GM23338 (cell line): ENCODE data around the gene AIFM2. TPM values are rescaled to one million over a fixed set of nuclear protein-coding genes. Genes with fewer than 3 reads are reported as not detected.

ENCODE experiments used
- ATAC-seq: fragments of 200-7000 bp; cut with Tn5 transposase; 3 replicates; pipeline ENCODE4 v1.9.1; 2020
- DNase-seq: peaks from one replicate; pipeline ENCODE4 v3.0.0-alpha.2; 2015; ENCODE audit warnings: low spot score
- H2AFZ ChIP-seq: fragments of 200-600 bp; sonication (generic); 2 replicates; pipeline ENCODE4 v1.8.0; 2016; ENCODE audit warnings: antibody characterized with exemption, mild to moderate bottlenecking, moderate library complexity
- H3F3A ChIP-seq: fragments of 200-600 bp; sonication (generic); replicated peaks from 2 replicates; pipeline ENCODE4 v1.8.0; 2017; ENCODE audit warnings: antibody characterized with exemption, mixed run types, low read depth
- H3K27ac ChIP-seq: fragments of 200-600 bp; sonication (generic); 2 replicates; pipeline ENCODE4 v1.6.1; 2016; ENCODE audit warnings: low read depth
- H3K27me3 ChIP-seq: fragments of 200-600 bp; sonication (generic); 2 replicates; pipeline ENCODE4 v1.8.0; 2016; ENCODE audit warnings: mild to moderate bottlenecking, mixed run types, moderate library complexity; ENCODE audit not compliant: insufficient read depth
- H3K36me3 ChIP-seq: fragments of 200-600 bp; sonication (generic); 2 replicates; pipeline ENCODE4 v1.8.0; 2016; ENCODE audit warnings: mild to moderate bottlenecking; ENCODE audit not compliant: insufficient read depth
- H3K4me1 ChIP-seq: fragments of 200-600 bp; sonication (generic); 2 replicates; pipeline ENCODE4 v1.8.0; 2016; ENCODE audit warnings: mild to moderate bottlenecking, moderate library complexity; ENCODE audit not compliant: insufficient read depth
- H3K4me2 ChIP-seq: fragments of 200-600 bp; sonication (generic); 2 replicates; pipeline ENCODE4 v1.7.1; 2017; ENCODE audit warnings: mixed run types
- H3K4me3 ChIP-seq: fragments of 200-600 bp; sonication (generic); 2 replicates; pipeline ENCODE4 v1.6.1; 2016; ENCODE audit warnings: mixed run types
- H3K79me2 ChIP-seq: fragments of 200-600 bp; sonication (generic); replicated peaks from 2 replicates; pipeline ENCODE4 v1.8.0; 2017; ENCODE audit warnings: mild to moderate bottlenecking; ENCODE audit not compliant: insufficient read depth
- H3K9me2 ChIP-seq: fragments of 200-600 bp; sonication (generic); 2 replicates; pipeline ENCODE4 v1.8.0; 2017; ENCODE audit not compliant: insufficient read depth
- H4K20me1 ChIP-seq: fragments of 200-600 bp; sonication (generic); replicated peaks from 2 replicates; pipeline ENCODE4 v1.8.0; 2017; ENCODE audit warnings: mild to moderate bottlenecking; ENCODE audit not compliant: insufficient read depth
- H3K27ac Mint-ChIP-seq: 2 replicates; pipeline ENCODE4 v1.8.0; 2020; ENCODE audit warnings: inconsistent platforms, mild to moderate bottlenecking, moderate library complexity, mixed read lengths
- H3K27me3 Mint-ChIP-seq: 3 replicates; pipeline ENCODE4 v1.8.0; 2022; ENCODE audit warnings: low read depth, mild to moderate bottlenecking, moderate library complexity, mixed read lengths, inconsistent platforms; ENCODE audit not compliant: insufficient read depth, poor library complexity
- H3K36me3 Mint-ChIP-seq: 3 replicates; pipeline ENCODE4 v1.8.0; 2021; ENCODE audit warnings: low read depth, mild to moderate bottlenecking, inconsistent platforms, moderate library complexity, mixed read lengths
- H3K4me1 Mint-ChIP-seq: 3 replicates; pipeline ENCODE4 v1.8.0; 2020; ENCODE audit warnings: mild to moderate bottlenecking, inconsistent platforms, mixed read lengths
- H3K4me3 Mint-ChIP-seq: 3 replicates; pipeline ENCODE4 v1.8.0; 2021; ENCODE audit warnings: moderate library complexity, mild to moderate bottlenecking, inconsistent platforms, mixed read lengths
- H3K9me3 Mint-ChIP-seq: 3 replicates; pipeline ENCODE4 v1.8.0; 2020; ENCODE audit warnings: moderate library complexity, mild to moderate bottlenecking, inconsistent platforms, mixed read lengths
- CREB1 ChIP-seq: fragments of 250-450 bp; sonication (Bioruptor Pico); IDR thresholded peaks from 2 replicates; pipeline ENCODE4 v1.5.0; 2020; ENCODE audit warnings: low read depth, mild to moderate bottlenecking, moderate library complexity
- CTCF ChIP-seq, 2 experiments: fragments of 200-600 bp in 1 of 2; sonication (generic) in 1 of 2; conservative IDR thresholded peaks; 2 replicates each; pipeline versions ENCODE4 v1.5.1 to v1.6.1; 2016 to 2017; ENCODE audit warnings: antibody characterized with exemption in 2 of 2, low read depth in 2 of 2, mild to moderate bottlenecking in 2 of 2, moderate library complexity in 1 of 2
- ETS1 ChIP-seq: IDR thresholded peaks from 2 replicates; pipeline ENCODE4 v1.6.1; 2016; ENCODE audit warnings: antibody characterized with exemption
- EZH2 ChIP-seq: fragments of 200-600 bp; sonication (generic); IDR thresholded peaks from one replicate; pipeline ENCODE4 v1.8.0; 2017; ENCODE audit warnings: antibody characterized with exemption, mild to moderate bottlenecking, low read depth; ENCODE audit not compliant: unreplicated experiment
- EZH2phosphoT487 ChIP-seq: fragments of 200-600 bp; sonication (generic); IDR thresholded peaks from one replicate; pipeline ENCODE4 v1.8.1; 2018; ENCODE audit warnings: antibody characterized with exemption; ENCODE audit not compliant: unreplicated experiment
- JUNB ChIP-seq: IDR thresholded peaks from one replicate; pipeline ENCODE4 v1.6.1; 2016; ENCODE audit warnings: antibody characterized with exemption; ENCODE audit not compliant: unreplicated experiment
- NANOG ChIP-seq: IDR thresholded peaks from 2 replicates; pipeline ENCODE4 v1.6.1; 2016; ENCODE audit warnings: antibody characterized with exemption, borderline replicate concordance
- POLR2AphosphoS5 ChIP-seq: IDR thresholded peaks from 2 replicates; pipeline ENCODE4 v1.6.1; 2016; ENCODE audit warnings: antibody characterized with exemption, low read depth
- REST ChIP-seq: IDR thresholded peaks from one replicate; pipeline ENCODE4 v1.6.1; 2018; ENCODE audit warnings: antibody characterized with exemption; ENCODE audit not compliant: unreplicated experiment
- STAT1 ChIP-seq: IDR thresholded peaks from one replicate; pipeline ENCODE4 v1.6.1; 2016; ENCODE audit warnings: antibody characterized with exemption; ENCODE audit not compliant: unreplicated experiment
- ZNF114 ChIP-seq: fragments of 250-450 bp; sonication (Bioruptor Pico); IDR thresholded peaks from 2 replicates; pipeline ENCODE4 v1.5.0; 2020; ENCODE audit warnings: mild to moderate bottlenecking, moderate library complexity
- ZNF331 ChIP-seq: fragments of 250-450 bp; sonication (Bioruptor Pico); IDR thresholded peaks from 2 replicates; pipeline ENCODE4 v1.5.0; 2020; ENCODE audit warnings: low read depth, mild to moderate bottlenecking, moderate library complexity
- ZNF462 ChIP-seq: fragments of 250-450 bp; sonication (Bioruptor Pico); IDR thresholded peaks from 2 replicates; pipeline ENCODE4 v1.5.0; 2020; ENCODE audit warnings: mild to moderate bottlenecking, moderate library complexity
- polyA plus RNA-seq: library from polyadenylated mRNA; unstranded; fragments of >200 nt; fragmentation: Nextera tagmentation; extraction: Ambion mirVana; gene quantifications from 2 replicates; pipeline ENCODE4 v1.2.1, GENCODE V29; 2016
- total RNA-seq: library from RNA; depleted of rRNA; stranded (reverse); fragments of >200 nt; shearing (Covaris generic); gene quantifications from 2 replicates; pipeline ENCODE4 v1.2.3, GENCODE V29; 2014

Gene AIFM2
- total and polyA plus RNA-seq, 2 experiments from 2014 or later = 3.2 to 3.6 TPM

- no peak for TF ChIP-seq ZNF114 (CRISPR knock-in tag)
These were observed 9.9 kb upstream of the AIFM2 start (continued) for GRCh38 chr10:70142555-70142954.

GRCh38 chr10:70140297-70140696 is 7.7 kb upstream of the AIFM2 start:
- DNase-seq (no peak), ATAC-seq (no peak)
- Mint-ChIP-seq H3K4me1 (peaks cover 10% of the 10 kb centered on the region), H3K9me3 (no peaks in the 10 kb centered on the region), H3K27ac (no peak overlapping the region), H3K4me3 (no peak overlapping the region), H3K36me3 (peaks cover 3% of the 10 kb centered on the region; the same call in 2 of the 3 replicates), H3K27me3 (peaks cover 9% of the 10 kb centered on the region)
- Histone ChIP-seq H4K20me1 (no peaks in the 10 kb centered on the region; the same call in 1 of the 2 replicates), H3K4me2 (no peak overlapping the region), H3K36me3 (no peaks in the 10 kb centered on the region), H3K27ac (no peak overlapping the region), H3K4me1 (peaks cover 9% of the 10 kb centered on the region; the same call in 1 of the 2 replicates), H3K4me3 (no peak overlapping the region), H2AFZ (no peak overlapping the region), H3F3A (no peaks in the 10 kb centered on the region), H3K27me3 (peaks cover 7% of the 10 kb centered on the region; the same call in 1 of the 2 replicates), H3K9me2 (no peaks in the 10 kb centered on the region), H3K79me2 (0 out of 2 replicates have a peak, but pooled peaks cover 7% of the 10 kb centered on the region)
- TF ChIP-seq STAT1 = no peak
- TF ChIP-seq EZH2phosphoT487 = no peak
- no peak for TF ChIP-seq REST
- no peak for TF ChIP-seq CREB1
- no peak for TF ChIP-seq JUNB
- no peak for TF ChIP-seq ETS1
- TF ChIP-seq NANOG = no peak
- no peak for TF ChIP-seq ZNF331 (CRISPR knock-in tag)
- TF ChIP-seq ZNF114 (CRISPR knock-in tag) = no peak
- TF ChIP-seq EZH2 = no peak
- no peak for TF ChIP-seq CTCF (conservative IDR thresholded peaks at IDR 0.05; ENCODE audit: low read depth in 2 of 2)
- TF ChIP-seq POLR2AphosphoS5 = no peak
- TF ChIP-seq ZNF462 (CRISPR knock-in tag) = no peak
